SKM-1 treated with dmso at 0.1 percent for 144 hours (cell line): Measurements from ENCODE around the gene GLI1.
A peak's percentile ranks its signal among the peaks of the same experiment; 100 is the strongest.
"Not testable (repeated sequence)": the region's sequence is repeated elsewhere in the genome, so short reads cannot be mapped to it uniquely, and the experiment has no call there.

Experiments
- DNase-seq: peaks from one replicate; lab custom pipeline; 2025; ENCODE audit not compliant: unreplicated experiment; lab: John Stamatoyannopoulos, UW

GLI1 gene

GRCh38 chr12:57441393-57441792 lies 18.2 kb upstream of the GLI1 start:
- not testable (repeated sequence) for DNase-seq

GRCh38 chr12:57441846-57442427 lies 17.6 kb upstream of the GLI1 start:
- no peak for DNase-seq

GRCh38 chr12:57444337-57444736 lies 15.2 kb upstream of the GLI1 start:
- DNase-seq = not testable (repeated sequence)

- no peak for DNase-seq
These were observed 14.8 kb upstream of the GLI1 start for GRCh38 chr12:57444744-57445143.

- DNase-seq = no peak
These were observed 13.2 kb upstream of the GLI1 start for GRCh38 chr12:57446292-57446960.

GRCh38 chr12:57448669-57449068 lies 10.9 kb upstream of the GLI1 start:
- no peak for DNase-seq

- no peak for DNase-seq
These were observed 10.2 kb upstream of the GLI1 start for GRCh38 chr12:57449375-57449774.

- DNase-seq = no peak
These were observed 9.5 kb upstream of the GLI1 start for GRCh38 chr12:57450057-57450456.

GRCh38 chr12:57451233-57451778 lies 8.3 kb upstream of the GLI1 start:
- DNase-seq = no peak

- no peak for DNase-seq
These were observed 7.2 kb upstream of the GLI1 start for GRCh38 chr12:57452181-57452936.

GRCh38 chr12:57452937-57453509 lies 6.6 kb upstream of the GLI1 start:
- no peak for DNase-seq

GRCh38 chr12:57454213-57454565 lies 5.4 kb upstream of the GLI1 start:
- DNase-seq = no peak

GRCh38 chr12:57454566-57455373 lies 4.8 kb upstream of the GLI1 start, which contains the start of gene INHBE:
INHBE (plus strand) TSS chr12:57455307; CDS start chr12:57455537, 230 bp downstream.
- no peak for DNase-seq

- no peak for DNase-seq
These were observed 4.0 kb upstream of the GLI1 start for GRCh38 chr12:57455374-57456144.

GRCh38 chr12:57456145-57456700 lies 3.4 kb upstream of the GLI1 start:
- DNase-seq = no peak

GRCh38 chr12:57456737-57457490 lies 2.7 kb upstream of the GLI1 start:
- DNase-seq = no peak

GRCh38 chr12:57458665-57459054 lies 925 bp upstream of the GLI1 start:
- no peak for DNase-seq

- peak; percentile 76 for DNase-seq
These were observed 383 bp upstream of the GLI1 start for GRCh38 chr12:57459055-57459749.

- no peak for DNase-seq
These were observed 841 bp downstream of the GLI1 start for GRCh38 chr12:57460468-57460784.
